ENCODE results near the gene ERLEC1. TPM values are rescaled to one million over a fixed set of nuclear protein-coding genes. Genes with fewer than 3 reads are reported as not detected.

Gene ERLEC1
- total RNA-seq, 1 experiment from 2014 or later = 56.8 TPM

GRCh38 chr2:53852532-53852931 is 65.7 kb downstream of the ERLEC1 start:
- Histone ChIP-seq H3K4me1 (ENCODE audit: insufficient read depth, low read length) (no peaks in the 10 kb centered on the region), H3K4me2 (ENCODE audit: low read length) (no peak overlapping the region), H3K27me3 (ENCODE audit: low read length) (no peaks in the 10 kb centered on the region), H3K27ac (ENCODE audit: low read length) (no peak overlapping the region), H3F3A (ENCODE audit: low read length, unreplicated experiment) (no peaks in the 10 kb centered on the region), H3K9me3 (ENCODE audit: low read length) (no peaks in the 10 kb centered on the region), H3K4me3 (ENCODE audit: low read length) (no peak overlapping the region), H2AFZ (ENCODE audit: low read length) (no peak overlapping the region), H3K9me2 (replicated peaks; ENCODE audit: low read length) (no peaks in the 10 kb centered on the region), H3K79me2 (ENCODE audit: low read length) (no peaks in the 10 kb centered on the region), H3K36me3 (ENCODE audit: low read depth, low read length) (no peaks in the 10 kb centered on the region), H4K20me1 (ENCODE audit: low read length) (no peaks in the 10 kb centered on the region), H3K9ac (ENCODE audit: low read length) (no peak overlapping the region)
- intact Hi-C loops (cut with micrococcal nuclease) = no loop called here
- no peak for DNase-seq
- no peak for ATAC-seq
- BruUV-seq (replicated peaks) = no TSS peak
- ChIA-PET POLR2A (ENCODE audit: unreplicated experiment) (no interaction called here), CTCF (no interaction called here)
- TF ChIP-seq EZH2phosphoT487 (IDR thresholded peaks at IDR 0.05; ENCODE audit: borderline replicate concordance, low read length) (no peak), EZH2 (IDR thresholded peaks at IDR 0.05; ENCODE audit: low read length, unreplicated experiment) (no peak), CTCF (conservative IDR thresholded peaks at IDR 0.05; ENCODE audit: low read depth, low read length) (no peak)

GRCh38 chr2:53854678-53855077 is 67.8 kb downstream of the ERLEC1 start:
- intact Hi-C loops (cut with micrococcal nuclease) = no loop called here
- H3K4me3 ChIP-seq (ENCODE audit: low read length) = no peak overlapping the region
- no peaks in the 10 kb centered on the region for H3K27me3 ChIP-seq (ENCODE audit: low read length)
- TF ChIP-seq EZH2phosphoT487 (IDR thresholded peaks at IDR 0.05; ENCODE audit: borderline replicate concordance, low read length) (no peak), CTCF (conservative IDR thresholded peaks at IDR 0.05; ENCODE audit: low read depth, low read length) (no peak), EZH2 (IDR thresholded peaks at IDR 0.05; ENCODE audit: low read length, unreplicated experiment) (no peak)
- H4K20me1 ChIP-seq (ENCODE audit: low read length) = no peaks in the 10 kb centered on the region
- CTCF ChIA-PET = no interaction called here
- H3K79me2 ChIP-seq (ENCODE audit: low read length) = no peaks in the 10 kb centered on the region
- DNase-seq (no peak), ATAC-seq (no peak)
- no TSS peak for BruUV-seq (replicated peaks)
- POLR2A ChIA-PET (ENCODE audit: unreplicated experiment) = no interaction called here
- H3K4me1 ChIP-seq (ENCODE audit: insufficient read depth, low read length) = no peaks in the 10 kb centered on the region
- H2AFZ ChIP-seq (ENCODE audit: low read length) = no peak overlapping the region
- no peaks in the 10 kb centered on the region for H3K9me3 ChIP-seq (ENCODE audit: low read length)
- no peak overlapping the region for H3K27ac ChIP-seq (ENCODE audit: low read length)
- H3K4me2 ChIP-seq (ENCODE audit: low read length) = no peak overlapping the region
- H3K36me3 ChIP-seq (ENCODE audit: low read depth, low read length) = no peaks in the 10 kb centered on the region
- H3K9ac ChIP-seq (ENCODE audit: low read length) = no peak overlapping the region
- H3K9me2 ChIP-seq (replicated peaks; ENCODE audit: low read length) = no peaks in the 10 kb centered on the region
- H3F3A ChIP-seq (ENCODE audit: low read length, unreplicated experiment) = no peaks in the 10 kb centered on the region

- Histone ChIP-seq H3K9me2 (replicated peaks; ENCODE audit: low read length) (no peaks in the 10 kb centered on the region), H4K20me1 (ENCODE audit: low read length) (no peaks in the 10 kb centered on the region), H3K79me2 (ENCODE audit: low read length) (no peaks in the 10 kb centered on the region), H3K9ac (ENCODE audit: low read length) (no peak overlapping the region), H3K4me3 (ENCODE audit: low read length) (no peak overlapping the region), H3K36me3 (ENCODE audit: low read depth, low read length) (no peaks in the 10 kb centered on the region; the same call in 1 of the 2 replicates), H3K27ac (ENCODE audit: low read length) (no peak overlapping the region), H3K27me3 (ENCODE audit: low read length) (no peaks in the 10 kb centered on the region), H2AFZ (ENCODE audit: low read length) (no peak overlapping the region), H3F3A (ENCODE audit: low read length, unreplicated experiment) (no peaks in the 10 kb centered on the region), H3K4me1 (ENCODE audit: insufficient read depth, low read length) (no peaks in the 10 kb centered on the region), H3K4me2 (ENCODE audit: low read length) (no peak overlapping the region), H3K9me3 (ENCODE audit: low read length) (no peaks in the 10 kb centered on the region)
- intact Hi-C loops (cut with micrococcal nuclease) = no loop called here
- ChIA-PET POLR2A (ENCODE audit: unreplicated experiment) (no interaction called here), CTCF (no interaction called here)
- DNase-seq (no peak), ATAC-seq (no peak)
- no peak for TF ChIP-seq CTCF (conservative IDR thresholded peaks at IDR 0.05; ENCODE audit: low read depth, low read length)
- TF ChIP-seq EZH2phosphoT487 (IDR thresholded peaks at IDR 0.05; ENCODE audit: borderline replicate concordance, low read length) = no peak
- TF ChIP-seq EZH2 (IDR thresholded peaks at IDR 0.05; ENCODE audit: low read length, unreplicated experiment) = no peak
- BruUV-seq (replicated peaks) = no TSS peak
Observed at GRCh38 chr2:53856272-53856671, 69.4 kb downstream of the ERLEC1 start.

Measured in PC-3 (cell line).